HG03280 (cell line): ENCODE data around the gene ACYP1.

Experiments
- ATAC-seq: cut with Tn5 transposase; IDR thresholded peaks from one replicate; pipeline ENCODE4 v1.9.1; 2021; ENCODE audit warnings: mild to moderate bottlenecking, moderate library complexity; ENCODE audit not compliant: unreplicated experiment

ACYP1 gene

DNA sequence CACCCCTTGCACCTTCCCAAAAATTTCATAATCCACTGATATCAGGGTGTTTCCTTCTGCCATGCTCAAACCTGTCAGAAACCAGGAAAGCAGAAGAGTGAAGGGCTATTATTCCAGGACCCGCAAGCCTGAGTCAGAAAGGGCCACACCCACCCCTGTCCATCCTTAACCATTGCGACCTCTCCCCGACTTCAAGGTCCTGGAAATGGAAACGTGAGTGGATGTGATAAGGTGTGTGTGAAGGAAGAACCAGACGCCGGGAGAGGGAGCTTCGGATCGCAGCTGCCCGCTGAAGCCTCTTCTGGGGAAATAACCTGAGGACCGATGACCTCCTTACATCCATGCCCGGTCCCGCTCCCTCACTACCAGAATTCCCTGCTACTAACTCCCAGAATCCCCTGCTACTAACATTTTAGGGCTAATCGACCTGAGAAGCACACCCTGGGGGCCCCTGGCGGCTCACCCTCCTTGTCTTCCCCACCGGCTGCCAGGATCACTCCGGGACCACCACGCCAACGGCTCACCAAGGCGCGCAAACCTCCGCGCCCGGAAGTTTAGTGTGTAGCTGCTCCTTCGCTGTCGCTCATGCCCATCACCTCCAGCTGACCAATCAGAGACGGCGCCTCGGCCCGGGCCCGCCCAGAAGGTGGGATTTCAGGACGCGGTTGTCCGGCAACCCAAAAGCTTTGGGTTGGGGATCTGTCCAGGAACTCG is at the start of gene ACYP1:
ACYP1 (minus strand) TSS at position 534 of the 714 bp plus-strand sequence; CDS start at position 63, 471 bp downstream.
- ATAC-seq = peak; percentile 99

DNA sequence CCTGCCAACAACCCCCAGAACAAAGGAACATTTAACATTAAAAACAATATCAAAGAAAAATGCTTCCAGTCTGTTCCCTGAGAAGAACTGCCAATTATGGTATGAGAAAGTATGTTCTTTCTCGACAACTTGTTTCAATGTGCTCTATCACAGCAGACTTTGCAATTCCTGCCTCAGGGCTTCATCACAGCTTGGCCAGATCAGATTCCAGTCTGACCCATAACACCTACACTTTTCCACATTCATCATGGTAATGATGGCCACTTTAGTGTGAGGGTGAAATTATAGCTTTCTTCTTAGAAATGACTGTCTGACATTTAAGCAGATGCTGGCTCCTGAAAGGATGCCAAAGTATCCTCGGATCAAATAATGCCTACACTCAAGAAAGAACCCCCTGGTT is 46.1 kb upstream of the ACYP1 start:
- no peak for ATAC-seq

- no peak for ATAC-seq
These were observed 43.4 kb upstream of the ACYP1 start for GRCh38 chr14:75107186-75107585.

- ATAC-seq = no peak
These were observed 37.7 kb upstream of the ACYP1 start for GRCh38 chr14:75101491-75101890.

- ATAC-seq = no peak
These were observed 34.9 kb upstream of the ACYP1 start for GRCh38 chr14:75098682-75099081.

GRCh38 chr14:75098212-75098611 is 34.4 kb upstream of the ACYP1 start:
- no peak for ATAC-seq

GRCh38 chr14:75096959-75097358 is 33.1 kb upstream of the ACYP1 start:
- no peak for ATAC-seq

DNA sequence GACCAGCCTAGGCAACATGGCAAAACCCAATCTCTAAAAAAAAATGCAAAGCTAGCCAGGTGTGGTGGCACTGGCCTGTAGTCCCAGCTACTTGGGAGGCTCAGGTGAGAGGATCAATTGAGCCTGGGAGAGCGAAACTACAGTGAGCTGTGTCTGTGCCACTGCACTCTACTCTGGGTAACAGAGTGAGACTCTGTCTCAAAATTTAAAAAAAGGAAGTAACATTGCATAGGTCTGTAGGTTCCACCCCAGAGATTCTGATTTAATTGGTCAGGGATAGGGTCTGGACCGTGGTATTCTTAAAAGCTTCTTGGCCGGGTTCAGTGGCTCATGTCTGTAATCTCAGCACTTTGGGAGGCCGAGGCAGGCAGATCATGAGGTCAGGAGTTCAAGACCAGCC is 31.9 kb upstream of the ACYP1 start:
- ATAC-seq = no peak

GRCh38 chr14:75094896-75095295 is 31.1 kb upstream of the ACYP1 start:
- no peak for ATAC-seq

DNA sequence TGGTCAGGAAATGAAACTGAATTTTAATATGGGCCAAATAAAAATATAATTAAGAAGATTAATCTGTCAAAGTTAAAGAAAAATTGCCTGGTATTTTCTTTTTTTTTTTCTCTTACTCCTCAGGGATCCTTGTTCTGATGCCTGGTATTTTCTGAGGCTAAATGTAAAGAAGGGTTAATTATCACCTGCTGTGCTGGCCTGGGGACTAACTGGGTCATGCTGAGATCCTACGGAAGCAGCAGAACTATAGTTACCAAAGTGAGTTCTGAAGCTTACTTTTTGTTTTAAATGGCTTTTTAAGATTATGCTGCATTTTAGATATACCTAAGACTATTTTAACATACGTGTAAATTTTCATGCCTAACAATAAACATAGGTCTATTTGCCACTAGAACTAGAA is 28.9 kb upstream of the ACYP1 start:
- no peak for ATAC-seq

DNA sequence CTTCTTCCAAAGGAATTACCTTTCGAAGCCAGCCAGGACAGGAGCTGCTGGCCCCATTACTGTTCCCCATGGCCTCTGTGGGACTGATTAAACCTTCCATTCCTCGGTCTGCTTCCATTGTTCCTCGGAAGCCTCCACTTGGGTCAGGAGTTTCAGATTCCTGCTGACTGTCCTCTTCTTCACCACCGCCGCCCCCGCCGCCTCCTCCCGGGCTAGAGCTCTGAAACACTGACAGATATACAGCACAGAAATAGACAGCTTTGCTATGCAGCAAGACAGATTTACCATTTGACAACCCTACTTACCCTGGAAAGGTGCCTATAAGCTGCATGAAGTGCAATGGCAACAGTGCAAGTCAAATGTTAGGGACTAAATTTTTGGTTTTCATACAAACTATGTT is 27.4 kb upstream of the ACYP1 start:
- no peak for ATAC-seq

DNA sequence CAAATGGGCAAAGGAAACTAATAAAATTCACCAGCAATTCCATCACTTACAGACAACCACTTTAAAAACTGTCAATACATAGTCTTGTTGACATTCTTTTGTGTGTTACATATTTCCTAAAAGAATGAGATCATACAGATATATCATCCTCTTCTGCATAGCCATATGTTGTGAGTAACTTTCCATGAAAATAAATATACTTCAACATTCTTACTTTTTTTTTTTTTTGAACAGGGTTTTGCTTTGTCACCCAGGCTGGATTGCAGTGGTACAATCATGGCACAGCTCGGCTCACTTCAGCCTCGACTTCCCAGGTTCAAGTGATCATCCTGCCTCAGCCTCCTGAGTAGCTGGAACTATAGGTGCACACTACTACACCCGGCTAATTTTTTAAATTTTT is 26.5 kb upstream of the ACYP1 start:
- no peak for ATAC-seq

GRCh38 chr14:75088566-75089373 is 24.9 kb upstream of the ACYP1 start:
- no peak for ATAC-seq

- ATAC-seq = no peak
These were observed 24.3 kb upstream of the ACYP1 start for GRCh38 chr14:75088153-75088552.

DNA sequence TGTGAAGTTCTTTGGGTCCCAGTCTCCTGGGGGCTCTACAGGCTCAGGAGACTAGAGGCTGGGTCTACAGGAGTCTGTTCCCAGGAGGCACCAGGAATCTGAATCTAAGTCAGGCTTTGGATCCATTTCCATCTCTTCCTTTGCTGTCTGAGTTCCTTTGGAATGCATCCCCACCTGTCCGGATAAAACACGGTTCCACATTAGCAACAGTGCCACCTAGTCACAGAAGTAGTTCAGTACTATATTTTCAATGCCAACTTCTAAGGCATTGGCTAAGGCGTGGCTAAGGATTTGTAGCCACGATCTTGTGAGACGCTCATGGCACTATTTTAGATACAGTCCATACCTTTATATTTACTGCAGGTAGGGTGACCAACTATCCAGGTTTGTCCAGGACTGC is 20.7 kb upstream of the ACYP1 start:
- no peak for ATAC-seq

GRCh38 chr14:75083271-75083670 is 19.4 kb upstream of the ACYP1 start:
- no peak for ATAC-seq

DNA sequence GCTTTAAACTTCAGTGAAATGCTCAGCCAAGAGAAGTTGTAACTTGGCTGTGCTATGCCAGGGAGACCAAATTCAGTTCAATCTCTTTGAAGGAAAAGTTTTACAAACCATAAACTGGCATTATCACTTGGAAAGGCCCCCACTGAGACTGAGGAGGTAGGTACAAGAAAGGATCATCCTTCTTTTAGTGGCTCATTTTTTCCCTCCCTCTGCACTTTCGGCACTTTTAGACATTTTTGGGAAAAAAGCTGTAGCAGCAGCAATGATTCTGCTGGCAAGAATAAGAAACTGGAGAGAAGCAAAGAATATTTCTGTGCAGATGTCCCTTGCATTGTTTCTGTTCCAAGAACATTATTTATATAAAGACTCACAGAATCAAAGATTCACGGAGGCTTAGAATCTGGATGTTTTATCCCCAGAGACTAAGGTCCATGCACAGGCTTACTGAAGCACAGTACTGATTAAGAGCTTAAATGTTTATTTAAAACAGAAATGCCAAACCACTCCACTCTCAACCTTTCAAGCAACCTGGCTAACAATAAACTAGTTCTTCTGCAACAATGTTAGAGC is 17.9 kb upstream of the ACYP1 start:
- ATAC-seq = no peak

DNA sequence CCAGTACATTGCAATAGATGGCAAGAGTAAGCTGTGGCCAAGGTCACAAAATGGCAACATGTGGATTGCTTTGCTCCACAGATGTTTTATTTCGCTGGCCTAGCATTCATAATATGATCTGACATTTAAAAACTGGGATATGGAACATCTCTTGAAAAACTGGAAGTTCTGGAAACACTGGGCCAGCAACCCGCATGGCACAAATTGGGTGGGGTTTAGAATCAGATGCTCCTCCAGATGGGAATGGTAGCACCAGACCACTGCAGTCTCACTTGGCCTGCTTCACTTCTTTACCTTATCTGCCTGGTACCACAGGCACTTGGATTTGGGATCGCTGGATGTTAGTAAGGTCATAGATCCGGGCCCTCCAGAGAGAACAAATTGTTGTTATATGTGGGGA is 15.7 kb upstream of the ACYP1 start:
- ATAC-seq = no peak

- no peak for ATAC-seq
These were observed 14.0 kb upstream of the ACYP1 start for GRCh38 chr14:75077794-75078193.

DNA sequence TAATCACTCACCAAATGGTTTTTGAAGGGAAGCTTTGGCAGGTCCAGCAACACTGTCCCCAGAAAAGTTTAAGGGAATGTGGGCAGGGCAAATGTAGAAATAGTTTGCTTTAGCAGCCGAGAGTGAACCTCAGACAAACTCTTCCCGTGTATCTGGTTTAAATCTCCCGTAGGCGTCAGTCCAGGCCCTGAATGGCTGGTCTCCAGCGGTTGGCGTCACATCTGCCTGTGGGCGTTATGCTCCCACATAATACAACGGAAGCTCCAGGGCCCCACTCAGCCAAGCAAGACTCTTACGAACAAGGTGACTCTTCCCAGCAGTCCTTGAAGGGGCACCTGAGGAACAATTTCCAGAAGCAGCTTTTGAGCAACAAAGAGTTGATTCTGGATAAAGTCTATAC is 6.6 kb upstream of the ACYP1 start:
- no peak for ATAC-seq

GRCh38 chr14:75069811-75070145 is 6.0 kb upstream of the ACYP1 start:
- no peak for ATAC-seq

- peak; percentile 79 for ATAC-seq
These were observed 5.4 kb upstream of the ACYP1 start, which contains the start of gene ZC2HC1C for GRCh38 chr14:75069121-75069810. ZC2HC1C (plus strand) TSS chr14:75069641; CDS start chr14:75070574, 933 bp downstream.
